Stomach (tissue), 4 donors: Measurements from ENCODE around the gene CTTNBP2.

Source experiments
- CTCF ChIP-seq, 7 experiments: fragments of 450-650 bp in 4 of 7; fragments of 200-600 bp in 3 of 7; sonication (generic) in 3 of 7; IDR thresholded peaks; one replicate each; pipeline ENCODE4 v1.5.1; 2016 to 2019; ENCODE audit warnings: antibody characterized with exemption in 7 of 7, control low read depth in 2 of 7, mild to moderate bottlenecking in 1 of 7
- EP300 ChIP-seq: sonication (generic); formaldehyde crosslinking; IDR thresholded peaks from one replicate; pipeline ENCODE4 v1.6.1; 2017; ENCODE audit warnings: antibody characterized with exemption
- POLR2A ChIP-seq, 4 donors: fragments of 450-650 bp; IDR thresholded peaks; one replicate each; pipeline ENCODE4 v1.6.1; 2016; ENCODE audit warnings: antibody characterized with exemption in 4 of 4, control low read depth in 2 of 4, mild to moderate bottlenecking in 1 of 4, moderate library complexity in 1 of 4
- POLR2AphosphoS5 ChIP-seq, 3 donors: sonication (generic); formaldehyde crosslinking; IDR thresholded peaks; one replicate each; pipeline ENCODE4 v1.6.1; 2016; ENCODE audit warnings: antibody characterized with exemption in 3 of 3

GRCh38 chr7:117894037-117894436 lies 20.8 kb upstream of the CTTNBP2 start:
- TF ChIP-seq POLR2AphosphoS5 (IDR thresholded peaks at IDR 0.05) (no peak), CTCF (IDR thresholded peaks at IDR 0.05) (no peak), POLR2A (IDR thresholded peaks at IDR 0.05) (no peak), EP300 (no peak)
